Measurements from ENCODE around the gene VSTM2A. TPM values are rescaled to one million over a fixed set of nuclear protein-coding genes. Genes with fewer than 3 reads are reported as not detected.

VSTM2A gene
- total RNA-seq, 4 donors from 2014 or later, result 0.20 TPM; not detected in 3

GRCh38 chr7:54563329-54563916 lies 21.2 kb downstream of the VSTM2A start:
- TF ChIP-seq POLR2A (IDR thresholded peaks at IDR 0.05), result no peak
- no peak for TF ChIP-seq CTCF (IDR thresholded peaks at IDR 0.05)
- intact Hi-C loops (cut with DNase I), result no loop called here
- 72 to 82% methylated on average over 5 of the region's 5 CpGs for WGBS, 2 donors

GRCh38 chr7:54565432-54565831 lies 23.3 kb downstream of the VSTM2A start:
- WGBS, 2 donors, result 76 to 77% methylated on average over 7 of the region's 7 CpGs
- no peak overlapping the region for H3K4me3 ChIP-seq (replicated peaks in 1 of 3)
- no peak for TF ChIP-seq POLR2A (IDR thresholded peaks at IDR 0.05)
- no peak for TF ChIP-seq CTCF (IDR thresholded peaks at IDR 0.05)
- no peaks in the 10 kb centered on the region for H3K27me3 ChIP-seq
- no peaks in the 10 kb centered on the region for H3K9me3 ChIP-seq
- no peaks in the 10 kb centered on the region for H3K4me1 ChIP-seq
- H3K27ac ChIP-seq, result no peak overlapping the region
- no peaks in the 10 kb centered on the region for H3K36me3 ChIP-seq
- no peak for DNase-seq
- intact Hi-C loops (cut with DNase I), result no loop called here

More at GRCh38 chr7:54563329-54563916, 21.2 kb downstream of the VSTM2A start:
- H3K4me1 ChIP-seq, result no peaks in the 10 kb centered on the region
- no peak overlapping the region for H3K4me3 ChIP-seq (replicated peaks in 1 of 3)
- H3K27me3 ChIP-seq, result no peaks in the 10 kb centered on the region
- H3K36me3 ChIP-seq, result no peaks in the 10 kb centered on the region
- no peak overlapping the region for H3K27ac ChIP-seq
- DNase-seq, result no peak
- no peaks in the 10 kb centered on the region for H3K9me3 ChIP-seq

DNA sequence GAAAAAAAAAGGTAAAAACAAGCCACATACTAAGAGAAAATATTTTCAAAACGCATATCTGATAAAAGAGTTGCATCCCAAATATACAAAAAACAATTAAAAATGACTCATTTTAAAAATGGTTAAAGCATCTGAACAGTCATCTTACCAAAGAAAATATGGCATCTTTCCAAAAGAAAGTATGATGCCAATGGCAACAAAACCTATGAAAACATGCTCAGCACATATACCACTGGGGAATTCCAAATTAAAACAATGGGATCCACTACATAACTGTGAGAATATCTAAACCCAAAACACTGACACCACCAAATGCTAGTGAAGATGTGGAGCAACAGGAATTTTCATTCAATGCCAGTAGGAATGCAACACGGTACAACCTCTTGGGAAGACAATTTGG lies 39.3 kb downstream of the VSTM2A start:
- Histone ChIP-seq H3K27me3 (no peaks in the 10 kb centered on the region), H3K4me1 (no peaks in the 10 kb centered on the region), H3K27ac (no peak overlapping the region), H3K4me3 (replicated peaks in 1 of 3) (no peak overlapping the region), H3K36me3 (no peaks in the 10 kb centered on the region), H3K9me3 (no peaks in the 10 kb centered on the region)
- TF ChIP-seq CTCF (IDR thresholded peaks at IDR 0.05), result no peak
- no peak for TF ChIP-seq POLR2A (IDR thresholded peaks at IDR 0.05)
- intact Hi-C loops (cut with DNase I), result no loop called here
- WGBS, 2 donors, result 82 to 87% methylated on average over 2 of the region's 2 CpGs
- DNase-seq, result no peak

DNA sequence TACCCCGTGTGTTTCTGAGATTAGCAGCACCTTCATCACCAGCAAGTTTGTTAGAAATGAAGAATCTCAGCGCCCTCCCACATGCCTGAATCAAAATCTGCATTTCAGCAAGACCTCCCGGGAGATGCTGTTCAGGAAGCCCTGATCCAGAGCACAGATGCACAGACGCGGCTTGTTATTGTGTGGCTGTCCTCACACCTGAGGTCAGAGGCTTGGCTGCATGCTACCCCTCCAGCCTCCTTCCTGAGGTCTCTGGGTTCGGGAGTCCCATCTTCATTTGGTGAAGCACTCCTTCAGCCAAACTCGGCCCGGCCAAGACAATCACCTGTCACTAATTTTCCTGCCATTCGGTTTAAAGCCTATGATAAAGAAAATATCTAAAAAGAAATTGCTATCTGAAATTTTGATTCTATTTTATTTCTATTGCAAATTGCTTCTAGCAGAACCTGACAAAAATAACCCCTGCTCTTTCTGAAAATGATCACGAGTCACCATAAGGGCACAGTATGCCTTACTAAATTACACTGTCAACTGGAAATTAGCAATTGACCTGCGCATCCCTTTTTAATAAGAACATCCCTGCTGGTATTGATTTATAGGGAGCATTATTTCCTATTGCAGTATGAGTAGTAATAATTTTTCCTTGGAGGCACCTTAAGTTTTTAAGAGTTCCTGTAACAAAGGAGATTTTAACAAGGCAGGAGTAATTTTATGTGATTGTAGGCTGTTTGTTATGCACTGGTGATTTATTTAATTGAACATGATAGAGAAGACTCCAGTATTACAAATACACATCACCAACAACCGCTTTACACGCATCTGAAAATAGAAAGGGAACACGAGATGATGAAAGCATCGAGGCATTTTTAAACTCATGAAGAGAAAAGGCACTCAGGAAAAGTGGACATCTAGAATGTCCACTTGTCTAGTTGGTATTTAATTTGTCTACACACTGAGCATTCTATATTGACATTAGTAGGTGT lies 49.5 kb downstream of the VSTM2A start:
- Histone ChIP-seq H3K4me1 (no peaks in the 10 kb centered on the region), H3K9me3 (no peaks in the 10 kb centered on the region), H3K4me3 (replicated peaks in 1 of 3) (no peak overlapping the region), H3K36me3 (no peaks in the 10 kb centered on the region), H3K27ac (no peak overlapping the region), H3K27me3 (no peaks in the 10 kb centered on the region)
- no peak for DNase-seq
- TF ChIP-seq CTCF (IDR thresholded peaks at IDR 0.05), result no peak
- no peak for TF ChIP-seq POLR2A (IDR thresholded peaks at IDR 0.05)
- intact Hi-C loops (cut with DNase I), result no loop called here
- 81 to 82% methylated on average over 14 to 15 of the region's 15 CpGs for WGBS, 2 donors

- Histone ChIP-seq H3K27ac (no peak overlapping the region), H3K9me3 (no peaks in the 10 kb centered on the region), H3K4me1 (no peaks in the 10 kb centered on the region), H3K4me3 (replicated peaks in 1 of 3) (no peak overlapping the region), H3K27me3 (no peaks in the 10 kb centered on the region), H3K36me3 (no peaks in the 10 kb centered on the region)
- DNase-seq, result no peak
- intact Hi-C loops (cut with DNase I), result no loop called here
- 87 to 88% methylated on average over 2 of the region's 2 CpGs for WGBS, 2 donors
- TF ChIP-seq CTCF (IDR thresholded peaks at IDR 0.05) (no peak), POLR2A (IDR thresholded peaks at IDR 0.05) (no peak)
These were observed 54.6 kb downstream of the VSTM2A start for GRCh38 chr7:54596747-54597146.

Measured in thyroid gland (tissue), 4 donors.